Measurements from ENCODE around the gene CUL5. TPM values are rescaled to one million over a fixed set of nuclear protein-coding genes. Genes with fewer than 3 reads are reported as not detected.

Gene CUL5
- total RNA-seq, 4 donors from 2014 or later = 23.8 to 33.6 (median 27.7) TPM

- no peaks in the 10 kb centered on the region for H3K36me3 ChIP-seq
- no peak for DNase-seq
- in situ Hi-C loops (cut with MboI; ENCODE audit: low pct_ligation_motif_present in 1 of 4, low pct_unique_long_range_greater_than_20kb in 1 of 4, low sequenced_read_pairs in 3 of 4) = loop anchor here in 1 of 4 donors (25.0 kb wide), 1 partner anchor 650 kb away; the partner anchor contains the start of gene DDX10
- TF ChIP-seq CTCF (IDR thresholded peaks at IDR 0.05) = no peak
- no peak for TF ChIP-seq POLR2A (IDR thresholded peaks at IDR 0.05)
- TF ChIP-seq POLR2AphosphoS5 (IDR thresholded peaks at IDR 0.05) = no peak
- no peak for TF ChIP-seq EP300 (IDR thresholded peaks at IDR 0.05; ENCODE audit: low read depth)
- intact Hi-C loops (cut with DNase I; ENCODE audit: low total_unique reads) = no loop called here
- H3K4me1 ChIP-seq = peaks cover 14 to 58% (median 24%) of the 10 kb centered on the region in 4 donors
- H3K4me3 ChIP-seq = no peak overlapping the region
- 67 to 98% methylated on average over 1 to 5 of the region's 5 CpGs for WGBS, 2 donors (ENCODE audit: low coverage in 1 of 2)
- no peaks in the 10 kb centered on the region for H3K27me3 ChIP-seq
- no peak overlapping the region for H3K27ac ChIP-seq
- H3K9me3 ChIP-seq = no peaks in the 10 kb centered on the region
These were observed 3.5 kb downstream of the CUL5 start for GRCh38 chr11:108012139-108012725.

GRCh38 chr11:108016647-108017046 lies 7.9 kb downstream of the CUL5 start:
- peaks cover 3 to 33% (median 5%) of the 10 kb centered on the region in 4 donors for H3K4me1 ChIP-seq
- H3K27me3 ChIP-seq = no peaks in the 10 kb centered on the region

GRCh38 chr11:108018708-108019107 lies 10.0 kb downstream of the CUL5 start:
- intact Hi-C loops (cut with DNase I; ENCODE audit: low total_unique reads) = no loop called here
- in situ Hi-C loops (cut with MboI; ENCODE audit: low pct_ligation_motif_present in 1 of 4, low pct_unique_long_range_greater_than_20kb in 1 of 4, low sequenced_read_pairs in 3 of 4) = loop anchor here in 1 of 4 donors (25.0 kb wide), 1 partner anchor 644 kb away; the partner anchor contains the start of gene DDX10
- Histone ChIP-seq H3K36me3 (no peaks in the 10 kb centered on the region), H3K4me3 (no peak overlapping the region), H3K27ac (no peak overlapping the region), H3K9me3 (no peaks in the 10 kb centered on the region), H3K27me3 (no peaks in the 10 kb centered on the region), H3K4me1 (peaks cover 0 to 13% (median 0%) of the 10 kb centered on the region in 4 donors)
- 86 to 88% methylated on average over 1 to 2 of the region's 2 CpGs for WGBS, 2 donors (ENCODE audit: low coverage in 1 of 2)
- DNase-seq = no peak
- no peak for TF ChIP-seq POLR2A (IDR thresholded peaks at IDR 0.05)
- TF ChIP-seq CTCF (IDR thresholded peaks at IDR 0.05) = no peak
- no peak for TF ChIP-seq POLR2AphosphoS5 (IDR thresholded peaks at IDR 0.05)
- no peak for TF ChIP-seq EP300 (IDR thresholded peaks at IDR 0.05; ENCODE audit: low read depth)

More at GRCh38 chr11:108016647-108017046, 7.9 kb downstream of the CUL5 start:
- no peak for DNase-seq
- Histone ChIP-seq H3K27ac (no peak overlapping the region), H3K4me3 (no peak overlapping the region), H3K36me3 (no peaks in the 10 kb centered on the region), H3K9me3 (no peaks in the 10 kb centered on the region)
- no peak for TF ChIP-seq EP300 (IDR thresholded peaks at IDR 0.05; ENCODE audit: low read depth)
- no peak for TF ChIP-seq CTCF (IDR thresholded peaks at IDR 0.05)
- intact Hi-C loops (cut with DNase I; ENCODE audit: low total_unique reads) (no loop called here), in situ Hi-C loops (cut with MboI; ENCODE audit: low pct_ligation_motif_present in 1 of 4, low pct_unique_long_range_greater_than_20kb in 1 of 4, low sequenced_read_pairs in 3 of 4) (loop anchor here in 1 of 4 donors (25.0 kb wide), 1 partner anchor 646 kb away; the partner anchor contains the start of gene DDX10)

GRCh38 chr11:108019870-108020540 lies 11.3 kb downstream of the CUL5 start:
- Histone ChIP-seq H3K36me3 (no peaks in the 10 kb centered on the region), H3K27ac (no peak overlapping the region), H3K4me1 (peaks cover 0 to 17% (median 2%) of the 10 kb centered on the region in 4 donors), H3K9me3 (no peaks in the 10 kb centered on the region), H3K4me3 (no peak overlapping the region), H3K27me3 (no peaks in the 10 kb centered on the region)
- DNase-seq = no peak
- no peak for TF ChIP-seq CTCF (IDR thresholded peaks at IDR 0.05)
- TF ChIP-seq EP300 (IDR thresholded peaks at IDR 0.05; ENCODE audit: low read depth) = no peak
- no peak for TF ChIP-seq POLR2AphosphoS5 (IDR thresholded peaks at IDR 0.05)
- no peak for TF ChIP-seq POLR2A (IDR thresholded peaks at IDR 0.05)
- in situ Hi-C loops (cut with MboI; ENCODE audit: low pct_ligation_motif_present in 1 of 4, low pct_unique_long_range_greater_than_20kb in 1 of 4, low sequenced_read_pairs in 3 of 4) = loop anchor here in 1 of 4 donors (25.0 kb wide), 1 partner anchor 642 kb away; the partner anchor contains the start of gene DDX10
- WGBS, 2 donors (ENCODE audit: low coverage in 1 of 2) = 79 to 100% methylated on average over 1 to 4 of the region's 4 CpGs
- intact Hi-C loops (cut with DNase I; ENCODE audit: low total_unique reads) = no loop called here
